ENCODE measurements around the gene C4orf17. TPM values are rescaled to one million over a fixed set of nuclear protein-coding genes. Genes with fewer than 3 reads are reported as not detected.
"Not testable (repeated sequence)": the region's sequence is repeated elsewhere in the genome, so short reads cannot be mapped to it uniquely, and the experiment has no call there.

The C4orf17 gene
- not detected for polyA plus RNA-seq

- no peak within 1 kb of the TSS for H3K27ac ChIP-seq (ENCODE audit: low read depth, low read length)
- 77 to 80% (median 77%) methylated on average over 4 of the region's 4 CpGs for WGBS, 3 donors
These were observed at the start of gene C4orf17 for GRCh38 chr4:99510721-99511120. C4orf17 (plus strand) TSS chr4:99511021; CDS start chr4:99513082, 2,061 bp downstream.

DNA sequence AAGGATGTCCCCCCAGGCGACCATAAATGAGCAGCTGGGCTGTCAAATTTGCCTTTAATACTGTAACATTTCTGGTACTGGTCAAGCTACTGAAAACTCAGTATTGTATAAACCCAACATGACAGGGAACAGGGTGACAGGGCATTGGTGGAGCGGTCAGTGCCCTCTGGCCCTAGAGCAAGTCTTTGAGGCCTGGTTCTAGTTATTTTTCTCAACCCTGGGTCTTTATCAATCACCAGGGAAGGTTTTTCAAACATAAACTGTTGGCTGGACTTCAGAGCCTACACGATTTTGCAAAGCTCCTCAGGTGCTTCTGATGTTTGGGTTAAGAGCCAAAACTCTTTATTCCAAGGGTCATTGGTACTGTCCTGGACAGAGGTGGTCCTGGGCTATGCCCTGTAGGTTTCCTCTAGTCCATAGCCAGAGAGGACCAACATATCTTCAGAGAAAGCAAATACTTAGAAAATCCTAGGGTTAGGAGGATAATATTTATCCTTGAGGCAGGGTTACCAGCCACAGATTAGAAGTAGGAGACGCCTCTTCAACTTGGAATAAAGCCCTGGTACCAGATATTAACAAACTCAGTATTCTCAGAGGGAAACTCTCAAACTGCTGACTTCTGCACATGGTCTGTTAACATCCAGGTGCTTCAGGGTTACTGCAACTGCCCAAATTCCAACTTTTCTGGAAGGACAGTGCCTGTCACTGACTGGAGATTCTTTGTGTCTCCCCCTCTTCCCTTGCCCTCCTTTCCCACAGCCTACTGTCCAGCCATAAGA lies 49.0 kb upstream of the C4orf17 start:
- WGBS, 3 donors: 50 to 71% (median 58%) methylated on average over 4 of the region's 4 CpGs
- H3K27ac ChIP-seq (ENCODE audit: low read depth, low read length): no peak overlapping the region

GRCh38 chr4:99462875-99463464 lies 47.9 kb upstream of the C4orf17 start:
- no peak overlapping the region for H3K27ac ChIP-seq (ENCODE audit: low read depth, low read length)
- 33 to 35% (median 35%) methylated on average over 4 of the region's 4 CpGs for WGBS, 3 donors

GRCh38 chr4:99463566-99463965 lies 47.3 kb upstream of the C4orf17 start:
- WGBS, 3 donors: 80 to 90% (median 87%) methylated on average over 2 of the region's 2 CpGs

GRCh38 chr4:99467887-99468286 lies 42.9 kb upstream of the C4orf17 start:
- 57 to 73% (median 61%) methylated on average over 2 of the region's 2 CpGs for WGBS, 3 donors
- H3K27ac ChIP-seq (ENCODE audit: low read depth, low read length): no peak overlapping the region

More at GRCh38 chr4:99463566-99463965, 47.3 kb upstream of the C4orf17 start:
- no peak overlapping the region for H3K27ac ChIP-seq (ENCODE audit: low read depth, low read length)

GRCh38 chr4:99468889-99469288 lies 41.9 kb upstream of the C4orf17 start:
- 58 to 89% (median 68%) methylated on average over 1 of the region's 1 CpG for WGBS, 3 donors
- no peak overlapping the region for H3K27ac ChIP-seq (ENCODE audit: low read depth, low read length)

GRCh38 chr4:99471349-99471748 lies 39.5 kb upstream of the C4orf17 start:
- H3K27ac ChIP-seq (ENCODE audit: low read depth, low read length): no peak overlapping the region

DNA sequence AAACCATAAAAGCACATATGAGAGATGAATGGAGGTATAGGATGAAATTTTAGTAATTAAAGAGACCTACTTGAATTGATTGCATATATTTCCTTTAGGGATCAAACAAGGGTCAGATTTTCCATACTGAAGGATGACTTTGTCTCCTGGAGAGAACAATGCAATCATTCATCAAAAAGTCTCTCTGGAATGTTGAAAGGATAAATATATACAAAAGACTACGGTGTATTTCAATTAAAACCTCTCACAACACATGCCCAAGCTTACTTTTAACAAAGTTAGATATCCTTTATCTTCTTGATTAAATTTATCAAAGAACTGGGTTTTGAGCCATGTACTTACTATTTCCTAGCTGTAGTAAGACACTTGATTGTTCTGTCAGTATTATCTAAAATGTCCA lies 38.9 kb upstream of the C4orf17 start:
- 14 to 26% (median 25%) methylated on average over 1 of the region's 1 CpG for WGBS, 3 donors

DNA sequence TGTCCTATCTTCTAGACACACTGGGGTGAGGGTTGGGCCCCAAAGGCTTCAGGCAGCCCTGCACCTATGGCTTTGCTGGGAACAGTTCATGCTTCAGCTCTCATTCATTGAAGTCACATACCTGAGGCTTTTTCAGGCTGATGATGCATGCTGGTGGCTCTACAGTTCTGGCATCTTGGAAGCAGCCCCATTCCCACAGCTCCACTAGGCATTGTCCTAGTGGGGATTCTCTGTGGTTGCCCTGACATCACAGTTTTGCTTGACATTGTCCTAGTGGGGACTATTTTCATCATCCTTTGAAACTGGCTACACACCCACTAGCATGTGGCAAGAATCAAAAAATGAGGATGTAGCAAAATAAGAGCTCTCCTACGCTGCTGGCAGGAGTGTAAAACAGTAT lies 37.7 kb upstream of the C4orf17 start:
- no peak overlapping the region for H3K27ac ChIP-seq (ENCODE audit: low read depth, low read length)
- WGBS, 3 donors: 85 to 90% (median 88%) methylated on average over 1 of the region's 1 CpG

More for the DNA sequence above, 38.9 kb upstream of the C4orf17 start:
- H3K27ac ChIP-seq (ENCODE audit: low read depth, low read length): no peak overlapping the region

DNA sequence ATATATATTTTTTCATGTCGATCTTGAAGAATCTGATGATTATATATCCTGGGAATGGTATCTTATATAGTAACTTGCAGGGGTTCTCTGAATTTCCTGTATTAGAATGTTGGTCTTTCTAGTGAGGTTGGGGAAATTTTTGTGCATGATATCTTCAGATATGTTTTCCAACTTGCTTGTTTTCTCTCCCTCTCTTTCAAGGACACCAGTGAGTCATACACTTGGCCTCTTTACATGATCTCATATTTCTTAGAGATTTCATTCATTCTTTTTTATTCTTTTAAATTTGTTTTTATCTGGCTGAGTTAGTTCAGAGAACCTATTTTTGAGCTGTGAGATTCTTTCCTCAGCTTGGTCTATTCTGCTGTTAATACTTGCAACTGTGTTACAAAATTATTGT lies 27.2 kb upstream of the C4orf17 start:
- H3K27ac ChIP-seq (ENCODE audit: low read depth, low read length): no peak overlapping the region
- 91 to 100% (median 97%) methylated on average over 1 of the region's 1 CpG for WGBS, 3 donors

DNA sequence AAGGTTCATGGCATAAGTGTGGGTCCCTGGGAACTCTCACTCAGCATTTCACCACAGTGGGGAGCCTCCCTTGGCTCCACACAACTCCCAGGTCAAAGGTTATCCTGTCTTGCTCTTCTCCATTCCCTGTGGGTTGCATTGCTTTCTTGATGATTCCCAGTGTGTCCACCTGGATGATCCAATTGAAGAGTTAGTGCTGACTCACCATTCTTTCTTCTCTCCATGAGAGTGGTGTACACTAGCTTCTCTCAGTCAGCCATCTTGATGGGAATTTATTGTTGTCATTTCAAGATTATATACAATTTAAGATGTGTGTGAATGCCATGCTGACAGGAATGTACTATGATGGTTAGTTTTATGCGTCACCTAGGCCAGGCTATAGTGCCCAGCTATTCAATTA lies 25.6 kb upstream of the C4orf17 start:
- WGBS, 3 donors: 88 to 97% (median 91%) methylated on average over 1 of the region's 1 CpG
- no peak overlapping the region for H3K27ac ChIP-seq (ENCODE audit: low read depth, low read length)

- 67 to 82% (median 75%) methylated on average over 3 of the region's 3 CpGs for WGBS, 3 donors
These were observed 24.2 kb upstream of the C4orf17 start for GRCh38 chr4:99486648-99487047.

DNA sequence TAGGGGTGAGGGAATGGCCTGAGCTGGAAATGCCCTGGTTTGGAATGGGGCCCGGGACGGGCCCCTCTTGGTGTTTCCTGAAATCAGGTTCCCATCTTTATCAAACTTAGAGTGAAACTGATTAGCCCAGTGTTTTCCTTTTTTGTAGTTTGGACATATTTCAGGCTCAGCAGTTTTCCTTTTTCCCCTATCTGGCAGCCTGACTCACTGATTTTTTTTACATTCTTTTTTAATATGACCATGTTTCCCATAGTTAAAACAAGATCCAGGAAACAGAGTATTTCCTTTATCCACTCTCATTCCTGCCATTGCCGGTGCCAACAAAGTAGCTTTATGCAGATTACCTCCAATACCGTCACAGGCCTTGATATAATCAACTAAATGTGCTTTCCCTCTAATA lies 20.5 kb upstream of the C4orf17 start:
- H3K27ac ChIP-seq (ENCODE audit: low read depth, low read length): no peak overlapping the region
- 63 to 67% (median 65%) methylated on average over 4 of the region's 4 CpGs for WGBS, 3 donors

More at GRCh38 chr4:99486648-99487047, 24.2 kb upstream of the C4orf17 start:
- H3K27ac ChIP-seq (ENCODE audit: low read depth, low read length): not testable (repeated sequence)

DNA sequence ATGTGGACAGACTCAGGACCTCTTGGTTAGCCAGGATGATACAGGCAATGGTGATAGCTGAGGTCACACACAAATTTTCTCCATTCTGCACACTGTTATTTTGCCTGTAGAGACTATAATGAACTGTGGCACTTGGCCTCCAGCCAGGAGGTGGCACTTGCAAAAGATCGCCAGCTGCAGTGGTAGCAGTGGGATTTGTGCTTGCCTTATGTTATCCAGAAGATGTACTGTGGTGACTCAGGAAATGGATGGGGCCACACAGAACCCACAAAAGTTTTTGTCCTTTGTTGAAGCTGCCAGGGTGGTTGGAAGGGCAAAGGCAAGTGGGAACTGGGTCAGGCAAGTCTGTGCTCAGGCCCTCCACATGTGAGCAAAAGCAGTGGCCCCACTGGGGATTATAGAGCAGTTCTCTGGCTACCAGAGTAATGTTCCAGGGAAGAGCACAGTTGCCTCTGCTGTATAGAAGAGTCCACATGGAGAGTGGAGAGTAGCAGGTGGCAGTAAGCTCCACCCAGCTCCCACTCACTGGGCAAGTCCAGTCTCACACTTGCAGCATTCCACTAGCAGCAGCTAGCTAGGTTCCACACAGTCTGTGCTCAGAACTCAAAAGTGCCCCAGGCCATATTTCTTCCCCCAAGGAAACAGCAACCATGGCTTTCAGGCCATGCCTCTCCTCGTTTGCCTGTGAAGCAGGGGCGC lies 5.9 kb upstream of the C4orf17 start:
- WGBS, 3 donors: 73 to 86% (median 77%) methylated on average over 3 of the region's 3 CpGs
- no peak overlapping the region for H3K27ac ChIP-seq (ENCODE audit: low read depth, low read length)

- no peak overlapping the region for H3K27ac ChIP-seq (ENCODE audit: low read depth, low read length)
- 55 to 72% (median 57%) methylated on average over 2 of the region's 2 CpGs for WGBS, 3 donors
These were observed 4.0 kb upstream of the C4orf17 start for GRCh38 chr4:99506781-99507180.

- 63 to 83% (median 72%) methylated on average over 1 of the region's 1 CpG for WGBS, 3 donors
- H3K27ac ChIP-seq (ENCODE audit: low read depth, low read length): no peak overlapping the region
These were observed 3.5 kb upstream of the C4orf17 start for GRCh38 chr4:99507349-99507748.

GRCh38 chr4:99507762-99508161 lies 3.1 kb upstream of the C4orf17 start:
- H3K27ac ChIP-seq (ENCODE audit: low read depth, low read length): no peak overlapping the region

GRCh38 chr4:99518601-99519295 lies 7.9 kb downstream of the C4orf17 start:
- WGBS, 3 donors: 35 to 86% (median 38%) methylated on average over 6 of the region's 6 CpGs
- H3K27ac ChIP-seq (ENCODE audit: low read depth, low read length): no peak overlapping the region

DNA sequence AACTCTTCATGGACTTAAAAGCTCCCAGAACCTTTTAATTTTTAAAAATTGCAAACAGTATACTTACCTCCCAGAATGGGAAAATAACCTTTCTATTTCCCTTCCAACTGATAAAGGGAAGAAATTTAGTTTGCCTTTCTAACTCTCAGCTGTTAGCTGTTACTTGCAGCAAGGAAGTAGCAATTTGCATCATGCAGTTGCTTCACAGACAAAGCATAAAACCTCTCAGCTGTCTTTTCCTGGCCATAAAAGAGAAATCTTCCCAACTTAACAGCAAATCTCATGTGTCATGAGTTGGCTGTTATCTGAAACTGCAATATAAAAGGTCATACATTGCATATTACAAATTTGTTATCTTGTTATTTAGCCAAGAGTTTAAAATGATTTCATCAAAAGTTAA lies 18.4 kb downstream of the C4orf17 start:
- H3K27ac ChIP-seq (ENCODE audit: low read depth, low read length): no peak overlapping the region

Data from adipose tissue (tissue), 3 donors.